LNCAP (cell line): ENCODE data around the gene PEX11A.

Experiments used
- CTCF ChIP-seq: fragments of 450-650 bp; IDR thresholded peaks from 2 replicates; pipeline ENCODE4 v1.5.1; 2017; ENCODE audit warnings: mild to moderate bottlenecking

PEX11A gene

GRCh38 chr15:89690276-89691218, at the start of gene PEX11A, which contains the start of gene WDR93:
Gene PEX11A, minus strand, starts transcription at chr15:89690754. Its CDS starts 122 bp downstream, at chr15:89690632.
Gene WDR93, plus strand, starts transcription at chr15:89690811. Its CDS starts 10,936 bp downstream, at chr15:89701747.
- no peak for TF ChIP-seq CTCF

- peak; percentile 84 for TF ChIP-seq CTCF
Measured at GRCh38 chr15:89740137-89740536, 49.6 kb upstream of the PEX11A start.

GRCh38 chr15:89735773-89736172, 45.2 kb upstream of the PEX11A start:
- TF ChIP-seq CTCF = no peak

GRCh38 chr15:89732451-89733172, 42.1 kb upstream of the PEX11A start:
- no peak for TF ChIP-seq CTCF

- no peak for TF ChIP-seq CTCF
Measured at GRCh38 chr15:89731275-89731674, 40.7 kb upstream of the PEX11A start.

- no peak for TF ChIP-seq CTCF
Measured at GRCh38 chr15:89728254-89728653, 37.7 kb upstream of the PEX11A start.

- no peak for TF ChIP-seq CTCF
Measured at GRCh38 chr15:89725064-89725463, 34.5 kb upstream of the PEX11A start.
